ENCODE measurements around the gene GPRASP1. TPM values are rescaled to one million over a fixed set of nuclear protein-coding genes. Genes with fewer than 3 reads are reported as not detected.

GPRASP1 gene
- total and polyA plus RNA-seq, 2 of the 13 experiments (the other 11 are each of a cell fraction or from before 2014, with no cell fraction given) = 0.38 to 1.4 TPM

DNA sequence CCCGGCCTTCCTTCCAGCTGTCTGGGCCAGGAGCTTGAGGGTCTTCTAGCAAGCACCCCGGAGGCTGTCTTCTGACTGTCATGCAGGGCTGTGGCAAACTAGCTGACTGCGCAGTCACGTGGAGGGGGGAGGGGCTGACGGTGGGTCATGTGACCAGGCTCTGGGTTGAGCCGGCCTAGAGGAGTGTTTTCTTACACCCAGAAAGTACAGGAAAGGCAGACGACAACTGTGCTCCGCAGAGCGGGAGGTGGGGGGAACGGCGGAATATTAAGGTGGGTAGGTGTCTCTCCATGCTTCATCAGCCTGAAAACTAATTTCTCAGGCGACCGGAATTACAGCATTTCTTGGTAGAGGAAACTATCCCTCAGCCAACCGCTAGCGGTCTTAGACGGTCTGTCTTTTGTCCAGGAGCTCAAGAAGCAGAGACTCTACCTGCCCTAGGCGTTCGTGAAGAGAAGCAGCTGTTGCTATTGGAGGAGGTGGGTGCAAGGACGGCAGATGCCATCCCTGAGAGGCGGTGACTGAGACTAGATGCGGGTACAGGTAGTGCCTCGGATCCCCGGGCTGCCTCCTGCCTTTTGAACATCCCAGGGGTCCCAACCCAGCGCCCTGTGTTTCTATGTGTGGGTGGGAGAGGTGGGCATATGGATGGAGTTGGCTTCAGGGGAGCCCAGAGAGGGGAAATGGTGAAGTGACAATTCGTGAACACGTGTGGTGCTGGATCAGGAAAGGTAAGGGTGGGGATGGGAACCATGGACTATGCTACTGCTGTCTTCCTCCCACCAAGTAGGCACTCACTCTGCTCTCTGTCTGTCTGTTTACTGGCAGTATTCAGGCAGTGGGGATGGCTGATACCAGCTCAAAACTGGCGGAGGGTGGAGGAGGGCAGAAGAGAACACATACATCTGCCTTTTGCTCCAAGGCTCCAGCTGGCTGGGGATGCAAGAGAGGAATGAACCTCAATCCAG is 8.8 kb downstream of the GPRASP1 start (continued):
- TF ChIP-seq, protein P1, sequence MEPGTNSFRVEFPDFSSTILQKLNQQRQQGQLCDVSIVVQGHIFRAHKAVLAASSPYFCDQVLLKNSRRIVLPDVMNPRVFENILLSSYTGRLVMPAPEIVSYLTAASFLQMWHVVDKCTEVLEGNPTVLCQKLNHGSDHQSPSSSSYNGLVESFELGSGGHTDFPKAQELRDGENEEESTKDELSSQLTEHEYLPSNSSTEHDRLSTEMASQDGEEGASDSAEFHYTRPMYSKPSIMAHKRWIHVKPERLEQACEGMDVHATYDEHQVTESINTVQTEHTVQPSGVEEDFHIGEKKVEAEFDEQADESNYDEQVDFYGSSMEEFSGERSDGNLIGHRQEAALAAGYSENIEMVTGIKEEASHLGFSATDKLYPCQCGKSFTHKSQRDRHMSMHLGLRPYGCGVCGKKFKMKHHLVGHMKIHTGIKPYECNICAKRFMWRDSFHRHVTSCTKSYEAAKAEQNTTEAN (CRISPR knock-in tag; conservative IDR thresholded peaks at IDR 0.05) = no peak
- TF ChIP-seq IRX3 (CRISPR knock-in tag; IDR thresholded peaks at IDR 0.05; ENCODE audit: borderline replicate concordance, low read depth) (no peak), MIER2 (CRISPR knock-in tag; IDR thresholded peaks at IDR 0.05) (no peak), KDM2A (CRISPR knock-in tag; IDR thresholded peaks at IDR 0.05; ENCODE audit: borderline replicate concordance, low read depth) (no peak; the same call in 1 of the 2 replicates), SRSF1 (optimal IDR thresholded peaks at IDR 0.05; ENCODE audit: low read depth, low read length) (no peak), ZNF605 (CRISPR knock-in tag; IDR thresholded peaks at IDR 0.05) (no peak), NBN (conservative IDR thresholded peaks at IDR 0.05) (no peak), TGIF2 (CRISPR knock-in tag; IDR thresholded peaks at IDR 0.05) (0 out of 2 replicates have a peak, but pooled peaks have one; percentile 46), HNF4G (IDR thresholded peaks at IDR 0.05; ENCODE audit: borderline replicate concordance, low read depth, low read length) (no peak), HNF4G (CRISPR knock-in tag; IDR thresholded peaks at IDR 0.05; ENCODE audit: borderline replicate concordance, low read depth) (no peak), TMF1 (CRISPR knock-in tag; IDR thresholded peaks at IDR 0.05; ENCODE audit: low read depth) (no peak), THAP11 (CRISPR knock-in tag; IDR thresholded peaks at IDR 0.05) (0 out of 2 replicates have a peak, but pooled peaks have one; percentile 17), ZNF317 (CRISPR knock-in tag; IDR thresholded peaks at IDR 0.05) (0 out of 2 replicates have a peak, but pooled peaks have one; percentile 23), ARID2 (CRISPR knock-in tag; IDR thresholded peaks at IDR 0.05; ENCODE audit: borderline replicate concordance) (no peak), SPEN (CRISPR knock-in tag; IDR thresholded peaks at IDR 0.05; ENCODE audit: low read depth) (0 out of 2 replicates have a peak, but pooled peaks have one; percentile 29)
- TF ChIP-seq, protein P2, sequence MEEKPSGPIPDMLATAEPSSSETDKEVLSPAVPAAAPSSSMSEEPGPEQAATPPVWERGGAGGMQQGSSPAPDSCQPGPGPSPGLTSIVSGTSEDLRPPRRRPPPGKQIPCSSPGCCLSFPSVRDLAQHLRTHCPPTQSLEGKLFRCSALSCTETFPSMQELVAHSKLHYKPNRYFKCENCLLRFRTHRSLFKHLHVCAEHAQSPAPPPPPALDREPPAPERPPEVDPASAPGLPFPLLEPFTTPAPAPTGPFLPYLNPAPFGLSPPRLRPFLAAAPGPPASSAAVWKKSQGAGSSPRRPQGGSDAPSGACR (CRISPR knock-in tag; IDR thresholded peaks at IDR 0.05) = no peak
- TF ChIP-seq, protein P3, sequence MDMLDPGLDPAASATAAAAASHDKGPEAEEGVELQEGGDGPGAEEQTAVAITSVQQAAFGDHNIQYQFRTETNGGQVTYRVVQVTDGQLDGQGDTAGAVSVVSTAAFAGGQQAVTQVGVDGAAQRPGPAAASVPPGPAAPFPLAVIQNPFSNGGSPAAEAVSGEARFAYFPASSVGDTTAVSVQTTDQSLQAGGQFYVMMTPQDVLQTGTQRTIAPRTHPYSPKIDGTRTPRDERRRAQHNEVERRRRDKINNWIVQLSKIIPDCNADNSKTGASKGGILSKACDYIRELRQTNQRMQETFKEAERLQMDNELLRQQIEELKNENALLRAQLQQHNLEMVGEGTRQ (IDR thresholded peaks at IDR 0.05; ENCODE audit: low read depth, low read length) = peak; percentile 98
- TF ChIP-seq, protein P3 (CRISPR knock-in tag; IDR thresholded peaks at IDR 0.05; ENCODE audit: borderline replicate concordance) = peak; percentile 98; the same call in 1 of the 2 replicates
- TF ChIP-seq, protein P4, sequence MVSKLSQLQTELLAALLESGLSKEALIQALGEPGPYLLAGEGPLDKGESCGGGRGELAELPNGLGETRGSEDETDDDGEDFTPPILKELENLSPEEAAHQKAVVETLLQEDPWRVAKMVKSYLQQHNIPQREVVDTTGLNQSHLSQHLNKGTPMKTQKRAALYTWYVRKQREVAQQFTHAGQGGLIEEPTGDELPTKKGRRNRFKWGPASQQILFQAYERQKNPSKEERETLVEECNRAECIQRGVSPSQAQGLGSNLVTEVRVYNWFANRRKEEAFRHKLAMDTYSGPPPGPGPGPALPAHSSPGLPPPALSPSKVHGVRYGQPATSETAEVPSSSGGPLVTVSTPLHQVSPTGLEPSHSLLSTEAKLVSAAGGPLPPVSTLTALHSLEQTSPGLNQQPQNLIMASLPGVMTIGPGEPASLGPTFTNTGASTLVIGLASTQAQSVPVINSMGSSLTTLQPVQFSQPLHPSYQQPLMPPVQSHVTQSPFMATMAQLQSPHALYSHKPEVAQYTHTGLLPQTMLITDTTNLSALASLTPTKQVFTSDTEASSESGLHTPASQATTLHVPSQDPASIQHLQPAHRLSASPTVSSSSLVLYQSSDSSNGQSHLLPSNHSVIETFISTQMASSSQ (IDR thresholded peaks at IDR 0.05; ENCODE audit: low read depth) = no peak
- TF ChIP-seq, protein P4 (CRISPR knock-in tag; IDR thresholded peaks at IDR 0.05; ENCODE audit: borderline replicate concordance) = no peak
